Measurements from ENCODE around the gene PIAS2.

The PIAS2 gene

GRCh38 chr18:46917803-46918600 lies 695 bp upstream of the PIAS2 start:
- Histone ChIP-seq H3K4me1 (ENCODE audit: low read depth, poor library complexity, severe bottlenecking) (peaks cover 24% of the 10 kb centered on the region), H3K79me2 (ENCODE audit: insufficient read depth, low read depth) (peaks cover 38% of the 10 kb centered on the region), H4K20me1 (ENCODE audit: insufficient read depth) (no peaks in the 10 kb centered on the region), H2AFZ (ENCODE audit: low read depth) (peak overlapping the region; percentile 89), H3K4me2 (peak overlapping the region; percentile 93), H3K36me3 (ENCODE audit: insufficient read depth) (no peaks in the 10 kb centered on the region), H3K9ac (peak overlapping the region; percentile 93), H3K27me3 (ENCODE audit: insufficient read depth, low read depth) (no peaks in the 10 kb centered on the region), H3K4me3 (IDR thresholded peaks at IDR 0.05; ENCODE audit: insufficient read depth, low read depth, low read length) (no peak overlapping the region), H3K27ac (peak overlapping the region; percentile 82)
- no peak for TF ChIP-seq CTCF (conservative IDR thresholded peaks at IDR 0.05; ENCODE audit: low read depth, low read length)

- H3K4me2 ChIP-seq = peak overlapping the region; percentile 81
- peak overlapping the region; percentile 82 for H3K27ac ChIP-seq
- no peaks in the 10 kb centered on the region for H3K36me3 ChIP-seq (ENCODE audit: insufficient read depth)
- H3K9ac ChIP-seq = peak overlapping the region; percentile 93
- H3K4me3 ChIP-seq (IDR thresholded peaks at IDR 0.05; ENCODE audit: insufficient read depth, low read depth, low read length) = no peak overlapping the region
- no peak for TF ChIP-seq CTCF (conservative IDR thresholded peaks at IDR 0.05; ENCODE audit: low read depth, low read length)
- H3K79me2 ChIP-seq (ENCODE audit: insufficient read depth, low read depth) = peaks cover 52% of the 10 kb centered on the region
- H4K20me1 ChIP-seq (ENCODE audit: insufficient read depth) = no peaks in the 10 kb centered on the region
- no peaks in the 10 kb centered on the region for H3K27me3 ChIP-seq (ENCODE audit: insufficient read depth, low read depth)
- H3K4me1 ChIP-seq (ENCODE audit: low read depth, poor library complexity, severe bottlenecking) = peaks cover 26% of the 10 kb centered on the region
- H2AFZ ChIP-seq (ENCODE audit: low read depth) = peak overlapping the region; percentile 27
These were observed 678 bp downstream of the PIAS2 start for GRCh38 chr18:46916551-46917107.

DNA sequence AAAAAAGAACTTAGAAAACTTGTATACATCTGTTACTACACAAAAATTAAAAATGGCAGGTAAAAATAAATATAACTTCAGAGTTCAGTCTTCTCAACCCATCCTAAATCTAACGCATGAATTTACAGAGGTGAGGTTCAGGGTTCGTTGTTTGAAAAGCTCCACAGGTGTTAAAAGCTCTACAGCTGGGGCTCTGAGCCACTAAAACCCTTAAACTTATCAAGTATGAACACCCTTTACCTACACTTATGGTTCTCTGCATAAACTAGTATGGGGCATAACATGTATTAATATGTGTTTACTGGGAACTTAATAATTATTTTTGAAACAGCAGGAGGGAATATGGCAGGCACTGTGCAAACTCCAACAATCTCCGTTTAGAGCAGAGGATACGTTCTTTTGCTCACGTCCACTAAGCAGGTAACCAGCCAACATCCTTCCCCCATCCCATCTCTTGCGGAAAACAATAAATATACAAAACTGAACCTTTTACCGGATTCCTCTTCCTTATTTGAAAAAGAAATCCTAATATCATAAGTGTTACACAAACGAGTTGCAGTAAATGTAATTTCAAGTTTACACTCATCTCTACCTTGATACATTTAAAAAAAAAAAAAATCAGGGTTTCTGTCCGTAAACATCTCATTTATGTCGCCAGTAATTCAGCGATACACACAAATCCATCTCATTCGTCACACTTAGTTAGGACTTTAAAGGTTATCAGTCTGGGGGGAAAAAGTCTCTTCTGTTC lies 1.3 kb downstream of the PIAS2 start:
- peaks cover 59% of the 10 kb centered on the region for H3K79me2 ChIP-seq (ENCODE audit: insufficient read depth, low read depth)
- H3K9ac ChIP-seq = peak overlapping the region; percentile 93; the same call in 1 of the 2 replicates
- H3K4me1 ChIP-seq (ENCODE audit: low read depth, poor library complexity, severe bottlenecking) = peaks cover 26% of the 10 kb centered on the region
- H3K27me3 ChIP-seq (ENCODE audit: insufficient read depth, low read depth) = no peaks in the 10 kb centered on the region
- no peaks in the 10 kb centered on the region for H3K36me3 ChIP-seq (ENCODE audit: insufficient read depth)
- peak overlapping the region; percentile 27 for H2AFZ ChIP-seq (ENCODE audit: low read depth)
- H3K4me2 ChIP-seq = peak overlapping the region; percentile 81
- H4K20me1 ChIP-seq (ENCODE audit: insufficient read depth) = no peaks in the 10 kb centered on the region
- no peak overlapping the region for H3K4me3 ChIP-seq (IDR thresholded peaks at IDR 0.05; ENCODE audit: insufficient read depth, low read depth, low read length)
- H3K27ac ChIP-seq = peak overlapping the region; percentile 82
- no peak for TF ChIP-seq CTCF (conservative IDR thresholded peaks at IDR 0.05; ENCODE audit: low read depth, low read length)

- no peaks in the 10 kb centered on the region for H3K36me3 ChIP-seq (ENCODE audit: insufficient read depth)
- 0 out of 2 replicates have a peak, but pooled peaks cover 10% of the 10 kb centered on the region for H4K20me1 ChIP-seq (ENCODE audit: insufficient read depth)
- no peak overlapping the region for H3K27ac ChIP-seq
- H3K4me2 ChIP-seq = no peak overlapping the region
- no peak overlapping the region for H3K4me3 ChIP-seq (IDR thresholded peaks at IDR 0.05; ENCODE audit: insufficient read depth, low read depth, low read length)
- H2AFZ ChIP-seq (ENCODE audit: low read depth) = no peak overlapping the region
- peaks cover 23% of the 10 kb centered on the region for H3K4me1 ChIP-seq (ENCODE audit: low read depth, poor library complexity, severe bottlenecking)
- H3K27me3 ChIP-seq (ENCODE audit: insufficient read depth, low read depth) = no peaks in the 10 kb centered on the region
- no peak overlapping the region for H3K9ac ChIP-seq
- TF ChIP-seq CTCF (conservative IDR thresholded peaks at IDR 0.05; ENCODE audit: low read depth, low read length) = no peak
- H3K79me2 ChIP-seq (ENCODE audit: insufficient read depth, low read depth) = peaks cover 98% of the 10 kb centered on the region
These were observed 6.5 kb downstream of the PIAS2 start for GRCh38 chr18:46910856-46911255.
